ENCODE measurements around the gene PAFAH1B2.

The PAFAH1B2 gene

DNA sequence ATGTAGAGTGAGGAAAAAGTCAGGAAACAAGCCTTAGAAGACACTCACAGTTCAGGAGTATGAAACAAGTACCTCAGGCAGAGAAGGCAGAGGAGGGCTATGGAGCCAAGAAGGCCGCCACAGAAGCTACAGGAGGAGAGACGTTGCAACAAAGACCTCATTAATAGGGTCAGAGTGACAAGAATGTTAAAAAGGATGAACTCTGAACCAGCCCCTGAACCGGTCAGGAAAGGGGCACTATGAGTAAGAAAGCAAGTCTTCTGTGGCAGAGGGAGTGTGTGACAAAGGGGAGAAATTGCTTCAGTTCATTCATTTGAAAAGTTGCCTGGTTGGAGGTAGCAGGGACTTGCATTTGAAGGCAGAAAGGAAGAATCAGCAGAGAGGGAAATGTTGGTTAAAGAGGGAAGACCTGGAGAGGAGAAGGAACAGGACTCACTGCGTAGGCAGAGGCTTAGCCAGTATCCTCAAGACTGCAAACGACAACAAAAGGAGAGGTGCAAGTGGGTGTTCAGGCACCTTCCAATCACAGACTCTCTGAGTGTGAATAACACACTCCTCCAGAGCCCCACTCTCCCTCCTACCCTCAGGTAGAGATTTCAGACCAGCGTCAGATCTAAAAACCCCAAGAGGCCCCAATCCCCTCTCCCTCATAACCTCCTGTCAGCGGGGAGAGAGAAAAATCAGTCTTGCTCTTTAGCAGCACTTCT is 70.5 kb downstream of the PAFAH1B2 start:
- intact Hi-C loops (cut with DNase I), result no loop called here
- peak in 3 of 10 donors; percentile 4 to 50 (median 23) for DNase-seq

DNA sequence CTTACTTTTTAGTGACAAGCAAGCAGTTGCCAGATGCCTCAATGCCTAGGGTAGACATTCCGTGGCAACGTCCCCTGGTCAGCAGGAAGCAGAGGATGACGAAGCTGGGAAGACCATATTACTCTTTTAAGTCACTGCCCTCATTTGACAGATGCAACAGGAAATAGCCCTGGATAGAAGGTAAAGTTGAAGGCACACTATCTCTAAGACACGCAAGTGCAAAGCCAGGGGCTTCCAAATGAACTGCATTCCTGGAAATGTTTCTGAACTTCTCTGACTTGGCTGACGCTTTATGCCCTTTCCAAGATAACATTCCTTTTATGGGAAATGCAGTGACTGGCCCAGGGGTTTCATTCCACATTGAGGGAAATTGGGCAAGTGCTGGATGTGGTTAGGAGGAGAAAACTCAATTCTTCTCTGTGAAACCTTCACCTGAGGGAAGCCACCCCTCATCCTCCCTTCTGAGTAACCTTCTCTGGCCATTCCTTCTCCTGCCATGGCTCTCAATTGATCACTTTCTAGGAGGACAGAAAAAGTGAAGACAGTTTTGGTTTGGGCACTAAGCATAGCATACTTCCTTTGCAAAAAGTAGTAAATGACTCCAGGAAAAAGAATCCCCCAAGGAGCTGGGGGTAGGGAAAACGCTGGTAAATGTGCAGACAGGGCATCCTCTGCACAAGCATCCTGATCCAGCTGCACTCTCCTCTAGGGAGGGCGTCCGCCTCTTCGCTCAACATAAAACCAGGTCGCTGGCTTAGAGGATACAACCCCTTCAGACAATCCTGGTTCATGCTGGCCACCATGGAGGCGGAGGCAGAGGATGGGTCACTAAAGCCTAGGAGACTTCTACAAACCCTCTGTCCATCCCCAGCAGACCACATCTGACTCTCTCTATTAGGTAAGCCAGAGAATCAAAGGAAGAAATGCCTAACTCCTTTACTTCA is 73.3 kb downstream of the PAFAH1B2 start:
- peak in 2 of 10 donors; percentile 9 to 36 for DNase-seq
- intact Hi-C loops (cut with DNase I), result no loop called here

DNA sequence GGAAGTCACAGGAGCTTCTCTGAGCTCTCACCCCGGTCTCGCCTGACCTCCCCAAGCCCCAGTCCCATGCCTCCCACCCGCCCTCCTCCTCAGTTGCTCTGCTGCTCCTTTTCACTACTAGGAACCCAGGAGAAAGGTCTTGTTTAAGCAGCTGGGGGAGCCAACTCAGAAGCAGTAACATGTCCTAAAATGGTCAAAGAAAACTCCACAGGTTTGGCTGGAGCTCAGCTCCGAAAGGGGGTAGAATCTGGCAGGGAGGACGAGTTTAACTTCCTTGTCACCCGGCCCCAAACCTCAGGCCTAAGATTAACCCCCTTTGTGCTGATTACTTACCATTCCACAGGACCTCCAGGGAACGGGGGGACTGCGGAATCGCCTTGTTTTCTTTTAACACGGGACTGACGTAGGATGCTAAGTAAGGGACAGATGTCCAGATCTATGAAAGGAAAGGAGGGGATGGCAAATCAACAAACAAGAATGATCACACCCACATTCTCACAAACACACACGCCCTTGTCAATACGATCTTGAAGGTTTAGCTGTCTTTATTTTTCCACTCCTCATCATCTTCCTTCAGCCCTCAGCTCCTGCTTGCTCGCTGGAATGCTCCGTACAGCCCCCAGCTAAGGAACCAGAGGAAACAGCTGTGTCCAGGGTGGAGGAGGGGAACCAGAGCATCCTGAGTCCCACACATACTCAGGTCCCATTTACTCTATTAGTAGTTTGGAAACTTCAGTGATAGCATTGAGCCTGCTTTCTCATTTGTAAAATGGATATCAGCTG is 74.2 kb downstream of the PAFAH1B2 start:
- intact Hi-C loops (cut with DNase I), result no loop called here
- DNase-seq, result peak in 2 of 10 donors; percentile 12 to 17

DNA sequence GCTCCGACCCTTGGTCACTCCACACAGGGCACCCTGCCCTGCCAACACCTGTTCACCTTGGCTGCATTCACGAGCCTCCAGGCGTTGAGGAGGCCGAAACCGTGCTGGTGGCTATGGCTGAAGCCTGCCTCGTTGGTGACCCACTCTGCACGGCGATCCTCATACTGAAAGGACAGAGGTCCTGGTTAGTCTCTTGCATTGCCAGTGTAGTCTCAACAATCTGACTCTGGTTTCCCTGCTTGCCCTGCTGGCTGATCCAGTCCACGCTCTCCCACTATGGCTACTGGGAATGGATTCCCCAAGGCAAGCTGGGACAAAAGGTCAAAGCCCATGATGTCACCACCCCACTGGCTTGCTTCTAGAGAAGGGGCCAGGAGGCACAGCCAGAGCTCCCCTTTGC is 74.9 kb downstream of the PAFAH1B2 start:
- intact Hi-C loops (cut with DNase I), result no loop called here
- DNase-seq, result peak in 2 of 10 donors; percentile 60 to 72

DNA sequence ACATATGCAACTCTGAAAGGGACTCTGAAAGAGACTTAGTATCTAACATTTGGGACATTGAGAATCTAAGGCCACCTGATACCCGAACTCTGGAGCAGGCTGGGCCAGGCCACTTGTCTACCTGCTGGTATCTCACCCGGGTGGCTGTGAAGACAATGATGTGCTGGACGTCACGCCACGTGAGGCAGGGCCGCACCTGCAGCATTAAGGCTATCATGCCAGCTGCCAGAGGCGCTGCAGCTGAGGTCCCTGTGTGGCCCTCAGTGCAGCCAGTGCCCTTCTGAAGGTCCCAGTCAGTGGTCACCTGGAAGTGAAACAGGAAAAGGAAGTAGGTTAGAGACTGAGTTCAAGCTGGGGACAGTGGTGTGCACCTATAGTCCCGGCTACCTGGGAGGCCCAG is 75.4 kb downstream of the PAFAH1B2 start:
- intact Hi-C loops (cut with DNase I), result no loop called here
- peak in 2 of 10 donors; percentile 59 to 70 for DNase-seq

DNA sequence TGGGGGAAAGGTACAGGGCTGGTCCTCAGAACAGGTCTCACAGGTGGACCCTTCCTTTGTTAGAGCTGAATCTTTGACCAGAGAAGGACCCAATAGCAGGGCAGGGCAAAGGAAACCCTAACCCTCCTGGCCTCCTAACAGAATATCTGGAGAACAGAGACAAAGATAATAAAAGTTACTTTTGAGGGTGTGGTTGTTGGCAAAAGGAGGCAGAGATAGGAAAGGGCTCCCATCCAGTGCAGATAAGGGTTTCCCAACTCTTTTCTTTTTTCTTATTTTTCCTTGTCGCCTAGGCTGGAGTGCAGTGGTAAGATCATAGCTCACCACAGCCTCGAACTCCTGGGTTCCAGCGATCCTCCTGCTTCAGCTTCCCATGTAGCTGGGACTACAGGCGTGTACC is 75.9 kb downstream of the PAFAH1B2 start:
- intact Hi-C loops (cut with DNase I), result no loop called here
- DNase-seq, result no peak

DNA sequence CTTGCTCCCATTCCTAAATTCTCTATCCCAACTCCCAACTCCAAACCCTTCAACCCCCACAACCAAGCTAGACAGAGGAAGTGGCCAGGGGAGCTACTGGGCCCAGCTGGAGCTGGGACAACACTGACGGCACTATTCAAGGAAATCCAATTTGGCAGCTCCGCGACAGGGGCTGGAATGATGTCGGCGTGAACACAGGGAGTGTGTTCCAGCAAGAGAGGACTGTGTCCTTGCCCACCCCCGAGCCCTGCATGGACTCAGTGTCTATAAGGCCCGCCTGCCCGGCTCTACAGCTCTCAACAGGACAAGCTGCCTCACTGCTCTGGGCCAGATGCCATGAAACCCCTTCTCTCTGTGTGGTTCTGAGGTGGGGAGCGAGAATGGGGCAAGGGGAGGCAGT is 76.5 kb downstream of the PAFAH1B2 start:
- peak; percentile 21 to 89 (median 51) for DNase-seq
- intact Hi-C loops (cut with DNase I), result no loop called here

DNA sequence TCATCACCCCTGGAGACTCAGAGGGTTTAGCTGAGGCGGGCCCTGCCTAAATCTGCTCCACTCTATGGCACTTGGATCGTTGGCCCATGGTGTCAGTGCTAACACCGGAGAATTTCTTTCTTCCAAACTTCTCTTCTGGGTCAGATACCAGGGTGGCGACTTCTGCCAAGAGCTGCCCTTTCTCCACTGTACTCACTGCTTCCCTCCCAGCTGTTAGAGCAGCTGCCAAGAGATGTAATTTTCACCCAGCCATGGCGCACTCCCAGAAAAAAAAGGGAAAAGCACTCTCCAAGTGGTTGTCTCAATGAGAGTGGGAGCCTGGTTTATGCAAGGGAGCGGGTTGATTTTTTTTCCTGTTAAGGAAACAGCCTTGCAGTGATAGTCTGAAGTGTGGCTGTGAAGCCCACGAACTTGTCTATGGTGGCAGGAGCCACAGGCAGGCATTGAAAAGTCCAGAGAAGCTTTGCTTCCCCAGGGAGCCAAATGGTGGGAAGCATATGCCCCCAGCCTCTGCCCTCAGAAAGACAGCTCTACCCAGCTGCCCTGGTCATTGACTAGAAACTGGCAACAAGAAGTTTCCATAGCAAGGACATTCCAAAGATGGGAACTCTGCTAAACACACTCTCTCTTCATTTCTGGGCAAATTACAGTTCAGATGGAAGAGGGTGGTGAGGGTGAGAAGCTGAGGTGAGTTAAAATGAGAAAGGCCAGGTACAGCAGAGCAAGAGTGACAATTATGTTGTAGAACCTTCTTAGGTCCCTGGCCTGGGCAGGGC is 77.1 kb downstream of the PAFAH1B2 start:
- DNase-seq, result peak in 2 of 10 donors; percentile 56 to 67
- intact Hi-C loops (cut with DNase I), result no loop called here

DNA sequence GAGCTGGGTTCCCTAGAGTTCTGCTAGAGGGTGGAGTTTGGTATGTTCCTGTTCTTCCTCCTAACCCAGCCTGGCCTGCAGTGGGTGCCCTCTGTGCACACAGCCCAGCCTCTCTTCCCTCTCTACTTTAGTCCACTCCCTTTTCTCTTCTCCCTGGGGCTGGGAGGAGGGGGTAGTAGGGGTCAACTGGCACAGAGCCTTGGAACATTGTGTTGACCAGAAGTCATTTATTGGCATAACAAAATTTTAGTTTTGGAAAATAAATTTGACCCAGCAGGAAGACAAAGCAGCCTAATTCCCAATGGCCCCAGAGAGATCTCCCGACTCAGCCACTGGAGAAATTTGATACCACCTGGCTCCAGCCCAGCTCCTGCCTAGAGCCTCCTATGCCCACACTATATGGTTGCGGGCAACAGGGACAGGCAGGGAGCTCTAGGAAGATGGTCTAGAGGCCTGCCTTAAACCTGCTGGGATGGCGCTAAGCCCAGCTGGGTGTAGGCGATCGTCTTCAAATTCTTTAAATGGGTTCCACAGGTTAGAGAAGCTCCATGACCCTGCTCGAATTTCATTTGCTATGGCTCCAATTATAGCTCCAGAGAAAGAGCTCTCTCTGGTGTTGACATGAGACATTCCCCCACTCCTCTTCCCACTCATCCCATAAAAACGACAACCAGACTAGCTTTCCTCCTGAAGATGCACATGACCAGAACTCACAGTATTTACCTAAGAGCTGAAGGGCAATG is 77.9 kb downstream of the PAFAH1B2 start:
- peak in 1 of 10 donors; percentile 82 for DNase-seq
- intact Hi-C loops (cut with DNase I), result no loop called here

DNA sequence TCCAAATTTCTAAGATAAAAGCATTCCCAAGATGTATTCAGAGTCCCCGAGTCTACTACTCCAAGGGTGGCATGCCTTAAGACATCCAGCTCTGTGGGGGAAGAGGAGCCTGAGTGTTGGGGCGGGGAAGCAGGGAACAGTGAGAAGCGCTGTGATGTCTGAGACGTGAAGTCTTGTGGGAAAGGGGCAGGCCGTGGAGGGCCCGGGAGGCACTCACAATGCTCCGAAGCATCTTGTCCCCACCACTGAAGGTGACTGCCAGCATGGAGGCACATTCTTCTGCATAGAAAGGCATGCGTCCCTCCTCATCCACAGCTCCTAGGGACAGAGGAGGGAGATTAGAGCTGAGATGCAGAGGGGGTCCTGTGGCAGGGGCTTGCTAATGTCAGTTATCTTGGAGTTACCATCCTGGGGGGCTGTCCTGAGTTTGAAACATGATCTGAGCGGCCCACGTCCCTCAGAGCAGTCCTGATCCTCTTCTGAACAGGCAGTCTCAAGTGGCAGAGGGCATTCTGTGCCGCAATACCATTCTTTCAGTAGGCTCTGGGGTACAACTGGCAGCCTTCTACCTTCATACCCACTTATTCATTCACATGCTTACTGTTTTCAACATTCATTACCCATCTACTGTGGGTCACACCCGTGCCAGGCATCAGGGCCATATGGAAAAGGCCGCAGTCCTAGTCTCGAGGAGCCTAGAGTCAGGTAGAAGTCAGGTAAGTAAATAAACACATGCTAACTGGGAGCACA is 79.1 kb downstream of the PAFAH1B2 start:
- intact Hi-C loops (cut with DNase I), result no loop called here
- peak in 1 of 10 donors; percentile 57 for DNase-seq

DNA sequence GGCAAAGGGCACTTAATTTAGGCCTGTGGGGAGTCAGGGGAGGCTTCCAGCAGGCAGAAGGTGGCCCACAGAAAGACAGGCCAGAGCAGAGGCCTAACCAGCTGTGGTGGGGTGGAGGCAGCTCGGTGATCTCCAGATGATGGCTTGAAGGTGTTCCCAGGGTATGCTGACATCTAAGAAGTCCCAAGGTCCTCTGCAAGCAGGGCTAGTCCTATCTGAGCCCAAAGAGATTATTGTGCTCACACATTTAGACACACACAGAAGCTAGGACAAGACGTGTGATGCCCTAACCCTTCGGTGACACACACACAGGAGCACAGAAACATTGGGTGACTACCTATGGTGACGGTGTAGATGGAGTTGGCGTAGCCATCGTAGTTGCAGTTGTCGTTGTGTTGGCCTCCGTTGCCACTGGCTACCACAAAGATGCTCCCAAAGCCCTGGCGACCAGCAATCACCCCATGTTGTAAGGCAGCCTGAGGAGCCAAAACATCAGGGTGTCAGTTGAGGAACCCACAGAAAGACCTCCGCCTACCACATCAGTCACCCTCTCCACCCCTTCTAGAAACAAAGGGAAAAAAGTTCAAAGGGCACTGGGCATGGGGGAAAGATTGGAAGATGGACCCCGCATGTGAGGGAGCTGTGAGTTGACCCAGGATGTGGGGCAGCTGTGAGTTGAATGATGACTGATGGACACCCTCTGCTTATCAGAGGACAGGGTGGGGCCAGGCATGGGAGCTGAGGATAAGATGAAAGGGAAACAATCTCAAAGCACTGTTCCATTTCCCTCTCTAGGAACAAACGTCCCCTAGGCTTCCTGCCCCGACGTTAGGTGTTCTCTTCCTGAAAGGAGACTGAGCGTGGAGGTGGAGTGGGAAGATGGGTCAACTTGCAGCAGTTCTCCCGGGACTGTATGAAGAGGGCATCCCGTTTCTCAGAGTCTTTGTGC is 79.9 kb downstream of the PAFAH1B2 start:
- DNase-seq, result peak in 1 of 10 donors; percentile 67
- intact Hi-C loops (cut with DNase I), result no loop called here

DNA sequence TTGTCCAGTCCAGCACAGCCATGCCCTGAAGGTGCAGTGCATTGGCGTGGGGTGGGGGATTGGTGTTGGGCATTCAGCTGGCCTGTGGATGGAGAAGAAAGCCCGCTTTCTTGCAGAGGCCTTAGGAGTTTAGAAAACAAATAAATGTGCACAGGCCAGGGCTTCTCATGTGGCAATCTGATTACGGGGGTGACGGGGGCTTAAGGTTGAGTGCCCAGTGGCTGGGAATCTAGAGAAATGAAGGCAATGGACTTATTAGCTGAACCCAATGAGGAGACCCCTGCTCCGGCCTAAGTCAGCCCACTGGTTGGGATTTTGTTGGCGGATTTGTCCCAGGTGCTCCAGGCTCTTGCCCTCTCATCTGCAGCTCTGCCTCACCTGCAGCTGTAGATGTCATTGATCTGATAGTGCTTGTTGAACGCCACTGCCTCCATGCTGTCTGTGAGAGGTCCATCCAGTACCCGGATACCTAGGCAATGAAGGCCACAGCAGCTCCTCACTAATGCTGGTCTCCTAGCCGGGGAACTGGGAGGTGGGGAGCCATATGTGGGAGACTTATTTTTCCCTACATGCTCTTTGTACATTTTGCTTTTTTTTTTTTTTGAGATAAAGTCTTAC is 81.6 kb downstream of the PAFAH1B2 start:
- intact Hi-C loops (cut with DNase I), result loop anchor here (5.0 kb wide), 1 partner anchor 433 kb away; the partner anchor contains the start of gene APOA5
- DNase-seq, result peak in 1 of 10 donors; percentile 54
